Stimulated activated CD4-positive, alpha-beta T cell treated with anti-CD3 and anti-CD28 coated beads, Interleukin-4, amount 100 ng/mL, for 1 hour (primary cell): ENCODE measurements around the gene ATG2A.
"Not testable (repeated sequence)": the region's sequence is repeated elsewhere in the genome, so short reads cannot be mapped to it uniquely, and the experiment has no call there.

Source experiments
- DNase-seq: peaks from one replicate; pipeline ENCODE4 v3.0.0-alpha.2; 2020

The ATG2A gene

DNA sequence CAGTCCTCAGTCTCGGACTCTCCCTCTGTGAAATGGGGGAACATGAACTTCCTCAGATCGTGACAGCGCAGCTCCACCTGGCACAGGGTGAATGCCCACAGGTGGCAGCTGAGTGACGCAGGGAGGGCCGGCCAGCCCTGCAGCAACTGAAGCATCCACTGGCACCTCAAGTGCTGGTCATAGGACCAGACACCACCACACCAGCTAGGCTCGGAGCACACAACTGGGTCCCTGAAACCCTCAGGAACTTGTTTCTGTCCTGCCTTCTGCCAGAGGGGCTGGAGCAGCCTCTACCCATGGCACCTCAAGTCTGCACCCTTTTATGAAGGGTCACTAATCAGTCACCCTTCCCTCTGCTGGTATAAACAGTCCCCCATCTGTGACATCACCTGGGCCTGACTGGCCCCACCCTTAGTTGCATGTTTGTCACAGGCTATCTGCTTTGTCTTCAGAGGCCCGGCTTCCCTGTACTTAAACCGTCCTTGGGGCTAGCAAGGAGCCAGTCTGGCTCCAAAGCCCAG is 65.1 kb downstream of the ATG2A start:
- no peak for DNase-seq

DNA sequence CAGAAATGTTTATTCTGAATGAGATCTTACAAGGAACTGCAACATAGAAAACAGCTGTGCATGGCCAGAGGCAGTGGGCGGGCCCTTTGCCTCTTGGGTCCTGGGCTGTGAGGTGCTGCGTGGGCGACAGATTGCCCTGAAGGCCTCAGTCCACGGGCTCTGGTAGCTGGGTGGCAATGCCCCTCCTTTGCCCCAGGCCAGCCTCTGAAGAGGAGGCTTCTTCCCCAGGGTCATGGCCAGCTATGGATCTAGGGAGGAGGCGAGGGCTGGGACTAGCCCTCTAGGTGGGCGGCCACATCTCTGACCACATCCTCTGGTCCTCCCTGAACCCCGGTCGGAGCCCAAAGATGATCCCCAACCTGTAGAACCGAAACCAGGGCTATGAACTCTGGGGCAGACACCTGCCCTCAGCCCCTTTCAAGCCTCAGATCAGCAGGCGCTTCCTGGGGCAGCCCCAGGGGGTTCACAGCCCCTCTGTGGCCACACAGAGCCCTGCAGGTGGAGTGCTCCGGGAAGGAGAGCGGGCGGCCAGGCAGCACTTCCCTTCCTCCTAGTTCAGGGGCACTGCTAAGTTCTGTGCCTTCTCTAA is 65.9 kb downstream of the ATG2A start:
- DNase-seq, result peak; percentile 60

DNA sequence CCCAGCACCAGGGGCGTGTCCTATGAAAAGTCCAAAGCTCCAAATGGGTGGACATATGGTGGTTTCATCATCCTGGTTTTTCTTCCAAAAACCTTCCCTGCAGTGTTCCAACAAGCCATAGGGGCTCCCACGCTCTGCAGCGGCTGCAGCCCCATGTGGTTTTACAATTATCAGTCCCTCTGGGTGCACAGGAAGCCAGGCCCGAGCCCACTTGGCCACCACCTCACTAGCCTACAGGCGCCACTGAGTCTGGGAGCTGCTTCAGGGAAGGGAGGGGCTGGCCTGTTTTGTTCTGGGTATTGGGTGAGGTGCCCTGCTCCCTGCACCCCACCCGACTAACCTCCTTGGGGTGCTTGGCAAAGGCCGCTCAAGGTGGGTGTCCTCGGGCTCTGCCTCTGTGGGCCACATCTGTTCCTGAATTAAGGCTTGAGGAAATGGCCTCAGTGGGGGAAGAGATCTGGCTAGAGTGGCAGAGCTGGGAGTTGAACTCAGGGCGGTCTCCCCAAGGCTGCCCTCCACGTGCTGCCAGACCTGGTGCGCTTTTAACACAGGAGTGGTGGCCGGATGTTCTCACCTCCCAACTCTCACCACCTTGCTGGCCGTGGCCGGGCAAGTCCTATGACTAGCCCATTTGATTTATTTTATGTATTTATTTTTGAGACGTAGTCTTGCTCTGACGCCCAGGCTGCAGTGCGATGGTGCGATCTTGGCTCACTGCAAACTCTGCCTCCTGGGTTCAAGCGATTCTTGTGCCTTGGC is 67.2 kb downstream of the ATG2A start:
- DNase-seq, result no peak

DNA sequence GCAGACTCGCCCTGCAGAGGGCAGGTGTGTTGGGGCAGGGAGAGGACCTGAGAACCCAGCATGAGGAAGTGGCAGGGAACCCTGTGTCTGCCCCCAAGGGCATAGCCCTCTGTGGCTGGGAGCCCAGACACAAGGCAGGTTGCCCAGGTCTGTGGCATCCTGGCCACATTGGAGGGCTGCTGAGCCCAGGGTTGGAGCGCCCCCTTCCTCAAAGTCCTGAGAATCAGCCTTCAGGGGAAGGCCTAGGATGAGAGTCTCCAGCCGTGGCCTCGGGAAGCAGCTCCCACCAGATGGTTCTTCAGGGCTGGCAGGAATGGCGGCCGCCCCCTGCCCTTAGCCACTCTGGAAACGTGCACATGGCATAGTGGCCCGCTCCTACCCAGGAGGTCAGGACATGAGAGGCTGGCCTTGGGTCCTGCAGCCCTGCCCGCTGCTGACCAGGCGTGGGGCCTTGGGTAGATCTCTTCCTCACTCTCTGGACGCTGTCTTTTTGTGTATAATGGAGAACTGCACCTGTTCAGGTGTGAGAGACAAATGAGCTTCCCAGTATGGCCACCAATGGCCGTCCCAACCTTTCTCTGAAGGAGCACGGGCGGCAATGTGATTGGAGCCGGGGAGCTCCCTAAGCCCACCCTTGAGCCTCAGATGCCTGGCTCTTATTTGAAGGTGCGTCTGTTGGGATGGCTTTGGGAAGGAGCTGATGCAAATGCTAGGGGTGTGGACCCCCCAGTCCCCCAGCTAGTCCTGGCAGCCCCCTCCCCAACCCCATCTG is 68.0 kb downstream of the ATG2A start:
- no peak for DNase-seq

DNA sequence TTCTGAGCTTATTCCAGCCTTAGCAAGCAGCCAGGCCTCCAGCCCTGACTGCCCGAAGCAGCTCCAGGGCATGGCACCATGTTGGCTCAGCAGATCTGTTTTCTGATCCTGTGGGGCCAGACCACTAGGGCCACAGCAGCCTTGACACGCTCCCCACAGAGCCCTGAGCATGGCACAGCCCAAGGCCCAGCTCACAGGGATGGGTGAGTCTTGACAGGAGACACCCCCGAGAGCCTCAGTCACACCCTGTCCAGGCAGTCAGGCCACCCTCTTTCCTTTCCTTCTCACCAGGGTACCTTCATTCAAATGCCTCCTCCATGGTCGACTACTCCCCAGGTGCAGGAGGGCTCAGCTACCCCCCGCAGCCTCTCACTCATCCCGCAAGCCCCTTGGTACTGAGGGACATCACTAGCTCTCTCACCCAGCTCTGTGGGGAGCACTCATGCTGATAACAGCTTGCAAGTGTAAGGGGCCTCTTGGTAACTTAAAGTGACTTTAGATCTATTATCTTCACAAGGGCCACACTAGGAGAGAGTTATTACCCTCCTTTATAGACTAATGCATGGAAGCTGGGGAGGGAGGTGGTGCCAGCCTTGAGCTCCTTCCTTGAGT is 68.7 kb downstream of the ATG2A start:
- DNase-seq, result no peak

DNA sequence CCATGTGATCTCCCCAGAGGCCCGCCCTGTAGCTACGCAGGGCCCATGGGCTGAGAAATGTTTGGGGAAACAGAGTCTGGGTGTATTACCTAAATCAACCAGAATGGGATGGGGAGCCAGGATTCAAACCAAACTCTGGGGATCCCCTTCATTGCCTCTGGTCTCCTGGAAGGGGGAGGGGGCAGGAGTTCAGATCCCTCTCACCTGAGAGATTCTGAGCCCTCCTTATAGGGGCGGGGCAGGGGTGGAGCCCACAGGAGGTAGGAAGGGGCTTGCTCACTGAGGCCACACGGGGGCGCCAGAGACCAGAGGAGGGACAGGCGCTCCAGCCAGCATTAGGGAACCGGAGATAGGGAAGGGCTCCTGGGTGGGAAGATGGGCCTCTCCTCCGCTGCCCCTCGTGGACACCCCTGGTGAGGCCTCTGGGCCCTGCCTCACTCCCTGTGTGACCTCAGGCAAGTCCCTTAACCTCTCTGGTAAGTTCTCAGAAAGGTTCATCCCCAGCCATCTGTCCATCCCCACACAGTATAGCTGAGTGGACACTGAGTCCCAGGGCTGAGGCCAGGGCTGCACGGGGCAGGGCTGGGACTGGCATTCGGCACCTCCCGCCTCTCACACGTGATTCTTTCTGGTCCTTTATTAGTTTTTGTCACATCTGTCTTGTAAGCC is 69.9 kb downstream of the ATG2A start:
- DNase-seq, result peak; percentile 95

DNA sequence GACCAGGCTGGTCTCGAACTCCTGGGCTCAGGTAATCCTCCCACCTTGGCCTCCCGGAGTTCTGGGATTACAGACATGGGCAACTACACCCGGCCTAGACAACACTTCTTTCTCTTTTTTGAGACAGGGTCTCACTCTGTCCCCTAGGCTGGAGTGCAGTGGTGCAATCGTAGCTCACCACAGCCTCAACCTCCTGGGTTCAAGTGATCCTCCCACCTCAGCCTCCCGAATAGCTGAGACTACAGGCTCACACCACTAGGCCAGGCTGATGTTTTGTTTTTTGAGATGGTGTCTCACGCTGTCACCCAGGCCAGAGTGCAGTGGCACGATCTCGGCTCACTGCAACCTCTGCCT is 71.3 kb downstream of the ATG2A start:
- not testable (repeated sequence) for DNase-seq

DNA sequence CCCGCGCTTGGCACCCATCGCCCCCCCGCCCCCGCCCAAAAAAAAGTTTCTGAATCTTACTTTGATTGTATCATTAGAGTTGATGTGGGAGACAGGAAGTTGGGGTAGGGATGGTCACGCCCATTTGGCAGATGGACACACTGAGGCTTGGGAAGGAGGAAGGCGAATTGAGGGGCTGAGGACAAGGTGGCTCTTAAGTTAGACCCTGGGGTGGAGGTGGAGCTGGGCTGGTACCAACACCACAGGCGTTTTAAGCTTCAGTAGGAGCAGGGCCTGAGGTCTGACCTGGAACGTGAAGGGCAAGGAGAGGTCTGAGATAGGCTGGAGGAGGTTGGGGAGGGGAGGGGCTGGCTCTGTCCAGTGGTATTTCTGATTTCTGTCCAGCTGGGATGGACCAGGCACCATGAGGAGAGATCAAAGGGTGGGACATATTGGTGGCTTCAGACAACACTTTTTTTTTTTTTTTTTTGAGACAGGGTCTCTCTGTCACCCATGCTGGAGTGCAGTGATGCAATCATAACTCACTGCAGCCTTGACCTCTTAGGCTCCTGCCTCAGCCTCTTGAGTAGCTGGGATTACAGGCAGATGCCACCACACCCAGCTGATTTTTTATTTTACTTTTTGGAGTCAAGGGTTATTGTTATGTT is 71.8 kb downstream of the ATG2A start:
- no peak for DNase-seq
